ENCODE data around the gene LCLAT1.
A peak's percentile ranks its signal among the peaks of the same experiment; 100 is the strongest.
"Not testable (repeated sequence)": the region's sequence is repeated elsewhere in the genome, so short reads cannot be mapped to it uniquely, and the experiment has no call there.

The LCLAT1 gene

GRCh38 chr2:30480703-30481322 lies 33.8 kb downstream of the LCLAT1 start:
- no peak overlapping the region for H3K4me3 ChIP-seq (ENCODE audit: low read length)
- no peak for DNase-seq (ENCODE audit: low read depth, low spot score)

DNA sequence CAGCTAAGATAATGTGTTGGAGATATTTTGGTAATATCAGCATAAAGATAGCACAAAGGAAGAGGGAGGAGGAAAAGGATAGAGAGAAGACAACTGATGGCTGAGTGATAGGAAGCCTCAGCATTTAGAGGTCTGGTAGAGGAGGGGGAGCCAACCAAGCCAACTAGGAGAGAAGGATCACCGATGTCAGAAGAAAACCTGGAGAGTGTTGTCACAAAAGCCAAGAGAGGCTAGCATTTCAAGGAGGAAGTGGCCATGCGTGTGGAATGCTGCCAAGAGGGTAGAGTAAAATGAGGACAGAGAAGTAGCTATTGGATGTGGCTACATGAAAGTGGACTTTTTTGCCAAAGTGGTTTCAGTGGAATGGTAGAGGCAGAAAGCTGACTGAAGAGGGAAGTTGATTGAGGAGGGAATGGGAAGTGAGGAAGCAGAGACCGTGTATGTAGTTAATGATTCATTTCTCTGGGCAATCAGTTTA lies 34.3 kb downstream of the LCLAT1 start:
- DNase-seq (ENCODE audit: low read depth, low spot score): no peak
- H3K4me3 ChIP-seq (ENCODE audit: low read length): no peak overlapping the region

- no peak overlapping the region for H3K4me3 ChIP-seq (ENCODE audit: low read length)
- DNase-seq (ENCODE audit: low read depth, low spot score): no peak
These were observed 35.0 kb downstream of the LCLAT1 start for GRCh38 chr2:30482011-30482410.

- no peak overlapping the region for H3K4me3 ChIP-seq (ENCODE audit: low read length)
These were observed 37.1 kb downstream of the LCLAT1 start for GRCh38 chr2:30484145-30484544.

GRCh38 chr2:30484995-30485394 lies 37.9 kb downstream of the LCLAT1 start:
- DNase-seq (ENCODE audit: low read depth, low spot score): no peak
- no peak overlapping the region for H3K4me3 ChIP-seq (ENCODE audit: low read length)

More at GRCh38 chr2:30484145-30484544, 37.1 kb downstream of the LCLAT1 start:
- no peak for DNase-seq (ENCODE audit: low read depth, low spot score)

GRCh38 chr2:30486655-30487054 lies 39.6 kb downstream of the LCLAT1 start:
- no peak for DNase-seq (ENCODE audit: low read depth, low spot score)
- no peak overlapping the region for H3K4me3 ChIP-seq (ENCODE audit: low read length)

DNA sequence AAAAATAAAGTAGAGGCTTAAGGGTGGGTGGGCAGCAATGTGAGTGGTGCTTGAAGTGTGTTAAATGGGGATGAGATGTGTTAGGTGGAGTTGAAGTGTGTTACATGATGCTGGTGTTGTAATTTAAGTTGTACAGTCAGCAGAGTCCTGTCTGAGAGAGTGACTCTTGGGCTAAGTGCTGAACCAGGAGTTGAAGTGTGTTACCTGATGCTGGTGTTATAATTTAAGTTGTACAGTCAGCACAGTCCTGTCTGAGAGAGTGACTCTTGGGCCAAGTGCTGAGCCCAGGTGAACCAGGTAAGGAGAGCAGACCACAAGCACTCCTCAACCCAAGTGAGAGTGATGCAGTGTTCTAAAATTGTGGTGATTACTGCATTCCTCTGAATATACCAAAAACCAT lies 40.6 kb downstream of the LCLAT1 start:
- DNase-seq (ENCODE audit: low read depth, low spot score): no peak
- H3K4me3 ChIP-seq (ENCODE audit: low read length): no peak overlapping the region

GRCh38 chr2:30488012-30488659 lies 41.1 kb downstream of the LCLAT1 start:
- H3K4me3 ChIP-seq (ENCODE audit: low read length): no peak overlapping the region
- no peak for DNase-seq (ENCODE audit: low read depth, low spot score)

GRCh38 chr2:30491225-30491624 lies 44.2 kb downstream of the LCLAT1 start:
- no peak overlapping the region for H3K4me3 ChIP-seq (ENCODE audit: low read length)
- no peak for DNase-seq (ENCODE audit: low read depth, low spot score)

DNA sequence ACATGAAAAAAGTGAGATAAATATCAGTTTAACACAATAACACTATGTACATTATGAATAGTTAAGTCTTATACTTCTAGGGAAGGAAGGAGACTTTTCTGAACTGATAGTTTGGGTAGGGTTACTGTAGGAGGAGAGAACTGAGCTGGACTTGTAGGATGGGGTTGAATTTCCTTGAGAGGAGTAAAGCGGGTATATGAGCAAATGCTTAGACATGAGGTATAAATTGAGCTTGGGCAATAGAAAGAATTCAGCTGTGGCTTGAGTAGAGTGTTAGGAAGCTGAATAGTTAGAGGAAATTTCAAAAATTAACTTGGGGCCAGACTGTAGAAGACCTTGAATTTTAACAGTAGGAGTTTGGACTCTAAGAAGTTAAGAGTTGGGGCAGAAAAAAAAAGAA lies 45.1 kb downstream of the LCLAT1 start:
- no peak overlapping the region for H3K4me3 ChIP-seq (ENCODE audit: low read length)
- DNase-seq (ENCODE audit: low read depth, low spot score): no peak

DNA sequence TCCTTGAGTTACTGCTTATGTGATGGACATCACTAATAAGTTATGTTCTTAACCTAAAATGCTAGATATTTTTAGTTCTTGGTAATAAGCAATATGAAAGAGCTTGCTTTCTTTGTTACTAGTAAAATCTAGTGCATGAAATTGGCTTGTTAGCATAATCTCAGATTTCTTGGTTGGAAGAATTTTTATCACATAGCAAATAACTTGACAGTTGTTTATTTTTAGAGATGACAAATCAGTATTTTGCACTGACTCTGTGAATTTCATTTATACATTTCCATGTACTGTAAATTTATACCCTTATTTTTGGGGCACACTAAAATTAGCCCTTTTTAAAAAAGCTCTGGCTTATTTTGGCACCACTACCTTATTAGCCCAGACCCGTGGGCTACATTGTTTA lies 45.6 kb downstream of the LCLAT1 start:
- H3K4me3 ChIP-seq (ENCODE audit: low read length): no peak overlapping the region
- DNase-seq (ENCODE audit: low read depth, low spot score): no peak

- DNase-seq (ENCODE audit: low read depth, low spot score): no peak
- no peak overlapping the region for H3K4me3 ChIP-seq (ENCODE audit: low read length)
These were observed 46.4 kb downstream of the LCLAT1 start for GRCh38 chr2:30493440-30493839.

GRCh38 chr2:30495896-30496295 lies 48.9 kb downstream of the LCLAT1 start:
- not testable (repeated sequence) for H3K4me3 ChIP-seq (ENCODE audit: low read length); DNase-seq (ENCODE audit: low read depth, low spot score)

DNA sequence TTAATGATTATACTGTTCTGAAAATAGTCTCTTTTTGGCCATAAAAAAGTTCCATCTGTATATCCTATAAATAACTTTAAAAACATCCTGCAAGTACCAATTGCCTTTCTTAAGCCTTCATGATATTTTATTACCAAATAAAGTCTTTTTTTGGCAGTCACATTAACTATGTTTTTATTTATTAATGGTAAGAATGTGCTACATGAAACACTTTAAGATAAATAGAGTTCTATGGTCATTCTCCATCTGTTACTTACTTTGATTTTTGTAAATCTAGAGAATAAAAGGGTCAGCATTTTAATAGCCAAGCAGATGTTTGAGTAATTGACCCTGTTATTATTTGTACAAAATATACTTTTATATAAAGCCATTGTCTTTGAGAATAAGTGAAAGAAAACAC lies 52.6 kb downstream of the LCLAT1 start:
- no peak for DNase-seq (ENCODE audit: low read depth, low spot score)
- H3K4me3 ChIP-seq (ENCODE audit: low read length): no peak overlapping the region

GRCh38 chr2:30500699-30501098 lies 53.7 kb downstream of the LCLAT1 start:
- H3K4me3 ChIP-seq (ENCODE audit: low read length): no peak overlapping the region
- no peak for DNase-seq (ENCODE audit: low read depth, low spot score)

GRCh38 chr2:30502310-30502709 lies 55.3 kb downstream of the LCLAT1 start:
- no peak overlapping the region for H3K4me3 ChIP-seq (ENCODE audit: low read length)
- DNase-seq (ENCODE audit: low read depth, low spot score): no peak

- DNase-seq (ENCODE audit: low read depth, low spot score): peak; percentile 24
- no peak overlapping the region for H3K4me3 ChIP-seq (ENCODE audit: low read length)
These were observed 56.1 kb downstream of the LCLAT1 start for GRCh38 chr2:30503007-30503694.

DNA sequence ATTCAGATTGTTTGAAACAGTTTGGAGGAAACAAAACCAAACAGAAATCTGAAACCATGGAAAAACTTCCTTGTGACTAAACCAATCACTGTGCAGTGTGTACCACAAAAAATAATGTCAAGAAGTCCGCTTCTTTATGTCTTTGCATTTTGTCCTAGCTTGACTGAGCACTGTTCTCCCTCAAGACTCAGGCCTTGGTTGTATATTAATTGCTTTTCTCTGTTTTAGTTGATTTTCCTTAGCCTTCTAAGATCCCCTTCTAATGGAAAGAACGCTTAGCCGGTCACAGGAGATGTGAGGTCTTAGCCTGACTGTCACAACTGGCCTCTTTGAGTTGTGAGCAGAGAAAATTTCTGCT lies 56.6 kb downstream of the LCLAT1 start:
- H3K4me3 ChIP-seq (ENCODE audit: low read length): no peak overlapping the region
- DNase-seq (ENCODE audit: low read depth, low spot score): no peak

- H3K4me3 ChIP-seq (ENCODE audit: low read length): no peak overlapping the region
- DNase-seq (ENCODE audit: low read depth, low spot score): no peak
These were observed 57.7 kb downstream of the LCLAT1 start for GRCh38 chr2:30504731-30505130.

GRCh38 chr2:30505500-30506180 lies 58.6 kb downstream of the LCLAT1 start:
- no peak for DNase-seq (ENCODE audit: low read depth, low spot score)
- no peak overlapping the region for H3K4me3 ChIP-seq (ENCODE audit: low read length)

Measured in Jurkat, Clone E6-1 (cell line).